ENCODE results near the gene CERS6. TPM values are rescaled to one million over a fixed set of nuclear protein-coding genes. Genes with fewer than 3 reads are reported as not detected.
"Not testable (repeated sequence)": the region's sequence is repeated elsewhere in the genome, so short reads cannot be mapped to it uniquely, and the experiment has no call there.

The CERS6 gene
- total RNA-seq, 1 donor from 2014 or later = 21.8 TPM

DNA sequence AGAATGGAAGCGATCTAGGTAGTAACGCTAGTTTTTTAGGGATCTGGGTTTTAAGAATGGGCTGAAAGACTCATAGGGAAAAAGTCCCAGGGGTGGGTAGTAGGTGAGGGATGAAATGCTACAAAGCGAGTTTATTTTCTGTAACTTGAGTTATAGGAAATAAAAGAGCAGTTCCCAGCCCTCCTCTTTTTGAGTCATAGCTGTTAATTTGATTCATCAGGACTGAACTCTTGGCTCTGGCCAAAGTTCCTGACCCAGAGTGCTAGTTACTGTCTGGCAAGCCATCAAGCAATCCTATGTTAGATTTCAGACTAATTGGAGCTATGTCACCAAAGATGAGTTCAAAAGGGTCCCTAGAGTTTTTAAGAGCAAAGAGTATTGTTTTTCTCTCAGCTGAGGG, 328.9 kb downstream of the CERS6 start:
- no peak overlapping the region for H3K27ac ChIP-seq
- H3K4me3 ChIP-seq = no peak overlapping the region
- TF ChIP-seq, protein P1, sequence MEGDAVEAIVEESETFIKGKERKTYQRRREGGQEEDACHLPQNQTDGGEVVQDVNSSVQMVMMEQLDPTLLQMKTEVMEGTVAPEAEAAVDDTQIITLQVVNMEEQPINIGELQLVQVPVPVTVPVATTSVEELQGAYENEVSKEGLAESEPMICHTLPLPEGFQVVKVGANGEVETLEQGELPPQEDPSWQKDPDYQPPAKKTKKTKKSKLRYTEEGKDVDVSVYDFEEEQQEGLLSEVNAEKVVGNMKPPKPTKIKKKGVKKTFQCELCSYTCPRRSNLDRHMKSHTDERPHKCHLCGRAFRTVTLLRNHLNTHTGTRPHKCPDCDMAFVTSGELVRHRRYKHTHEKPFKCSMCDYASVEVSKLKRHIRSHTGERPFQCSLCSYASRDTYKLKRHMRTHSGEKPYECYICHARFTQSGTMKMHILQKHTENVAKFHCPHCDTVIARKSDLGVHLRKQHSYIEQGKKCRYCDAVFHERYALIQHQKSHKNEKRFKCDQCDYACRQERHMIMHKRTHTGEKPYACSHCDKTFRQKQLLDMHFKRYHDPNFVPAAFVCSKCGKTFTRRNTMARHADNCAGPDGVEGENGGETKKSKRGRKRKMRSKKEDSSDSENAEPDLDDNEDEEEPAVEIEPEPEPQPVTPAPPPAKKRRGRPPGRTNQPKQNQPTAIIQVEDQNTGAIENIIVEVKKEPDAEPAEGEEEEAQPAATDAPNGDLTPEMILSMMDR (IDR thresholded peaks at IDR 0.05) = no peak
- DNase-seq = no peak
- H3K4me1 ChIP-seq = peaks cover 15% of the 10 kb centered on the region
- H3K9me3 ChIP-seq = no peaks in the 10 kb centered on the region
- intact Hi-C loops (cut with DNase I) = no loop called here
- ATAC-seq = no peak
- no peaks in the 10 kb centered on the region for H3K27me3 ChIP-seq (ENCODE audit: low read depth)
- H3K36me3 ChIP-seq = no peaks in the 10 kb centered on the region

DNA sequence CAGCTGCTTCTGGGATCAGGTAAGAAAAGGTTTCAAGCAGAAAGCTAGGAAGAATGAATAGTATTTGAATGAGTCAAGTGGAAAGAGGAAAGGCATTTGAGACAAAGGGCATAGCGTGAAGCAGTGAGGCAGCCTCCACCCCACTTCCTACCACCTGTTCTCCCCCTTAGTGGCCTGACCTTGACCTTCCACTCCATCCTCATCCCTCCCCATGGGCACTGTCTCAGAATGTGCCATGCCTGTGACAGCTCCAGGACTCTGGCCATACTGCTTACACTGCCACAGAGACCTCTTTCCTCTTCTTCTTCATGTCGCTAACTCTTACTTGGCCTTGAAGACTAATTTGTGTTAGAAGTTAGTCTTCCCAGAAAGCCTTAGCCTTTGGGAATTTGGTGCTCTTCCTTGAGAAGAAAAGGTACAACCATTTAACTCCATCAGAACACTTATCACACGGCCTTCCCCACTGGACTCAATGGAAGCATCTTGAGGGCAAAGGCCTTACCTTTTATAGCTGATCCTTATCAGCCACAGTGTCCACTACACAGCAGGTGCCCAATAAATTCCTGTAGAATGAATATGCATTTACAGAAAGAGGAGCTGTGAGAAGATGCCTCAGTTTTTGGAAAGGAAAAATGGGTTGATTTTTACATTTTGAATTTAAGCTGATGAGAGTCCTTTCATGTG, 331.2 kb downstream of the CERS6 start:
- Histone ChIP-seq H3K4me3 (no peak overlapping the region), H3K4me1 (no peaks in the 10 kb centered on the region), H3K36me3 (no peaks in the 10 kb centered on the region), H3K9me3 (no peaks in the 10 kb centered on the region), H3K27ac (no peak overlapping the region), H3K27me3 (ENCODE audit: low read depth) (no peaks in the 10 kb centered on the region)
- intact Hi-C loops (cut with DNase I) = no loop called here
- ATAC-seq (no peak), DNase-seq (no peak)
- TF ChIP-seq, protein P1 (IDR thresholded peaks at IDR 0.05) = no peak

DNA sequence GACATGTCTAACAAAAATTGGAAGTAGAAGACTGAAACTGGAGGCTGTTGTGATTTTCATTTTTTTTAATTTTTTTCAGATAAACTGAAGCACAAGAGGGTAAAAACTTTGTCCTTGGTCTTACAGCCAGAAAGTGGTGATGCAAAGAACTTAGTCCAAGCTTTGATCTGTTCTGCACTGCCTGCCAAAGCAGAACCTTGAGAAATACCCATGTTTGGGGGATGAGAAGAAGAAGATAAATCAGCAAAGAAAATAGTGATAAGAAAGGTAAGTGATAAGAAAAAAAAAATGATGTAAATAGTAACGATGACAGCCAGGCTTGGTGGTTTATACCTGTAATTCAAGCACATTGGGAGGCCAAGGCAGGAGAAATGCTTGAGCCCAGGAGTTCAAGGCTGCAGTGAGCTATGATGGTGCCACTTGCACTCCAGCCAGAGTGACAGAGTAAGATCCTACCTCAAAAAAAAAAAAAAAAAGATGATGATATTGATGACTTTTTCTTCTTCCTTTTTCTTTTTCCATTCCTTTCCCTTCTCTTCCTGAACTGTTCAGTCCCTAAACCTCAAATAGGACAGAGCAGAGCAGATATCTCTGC, 331.8 kb downstream of the CERS6 start:
- Histone ChIP-seq H3K9me3 (no peaks in the 10 kb centered on the region), H3K27me3 (ENCODE audit: low read depth) (no peaks in the 10 kb centered on the region), H3K4me1 (no peaks in the 10 kb centered on the region), H3K4me3 (no peak overlapping the region), H3K36me3 (no peaks in the 10 kb centered on the region), H3K27ac (no peak overlapping the region)
- DNase-seq = no peak
- TF ChIP-seq, protein P1 (IDR thresholded peaks at IDR 0.05) = no peak
- intact Hi-C loops (cut with DNase I) = no loop called here
- no peak for ATAC-seq

DNA sequence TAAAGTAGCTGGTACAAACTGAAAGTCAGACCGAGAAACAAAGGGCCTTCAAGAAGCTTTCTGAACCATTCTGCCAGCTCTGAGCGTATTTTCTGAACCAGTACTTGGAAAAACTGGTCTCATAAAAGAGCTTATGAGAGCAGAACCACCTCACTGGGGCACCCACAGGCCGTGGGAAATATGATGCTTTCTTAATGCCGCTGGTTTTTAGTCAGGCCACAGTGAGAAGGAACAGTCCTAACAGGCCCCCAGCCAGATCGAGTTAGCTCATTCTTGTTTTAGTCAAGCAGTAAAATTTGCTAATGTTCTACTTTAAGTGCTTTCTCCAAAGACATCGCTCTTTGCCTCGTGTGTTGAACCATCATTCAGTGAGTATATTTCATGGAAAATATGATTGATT, 333.7 kb downstream of the CERS6 start:
- H3K9me3 ChIP-seq = no peaks in the 10 kb centered on the region
- intact Hi-C loops (cut with DNase I) = no loop called here
- DNase-seq (no peak), ATAC-seq (no peak)
- H3K4me1 ChIP-seq = no peaks in the 10 kb centered on the region
- H3K4me3 ChIP-seq = no peak overlapping the region
- H3K27me3 ChIP-seq (ENCODE audit: low read depth) = no peaks in the 10 kb centered on the region
- H3K27ac ChIP-seq = no peak overlapping the region
- no peaks in the 10 kb centered on the region for H3K36me3 ChIP-seq
- TF ChIP-seq, protein P1 (IDR thresholded peaks at IDR 0.05) = no peak

DNA sequence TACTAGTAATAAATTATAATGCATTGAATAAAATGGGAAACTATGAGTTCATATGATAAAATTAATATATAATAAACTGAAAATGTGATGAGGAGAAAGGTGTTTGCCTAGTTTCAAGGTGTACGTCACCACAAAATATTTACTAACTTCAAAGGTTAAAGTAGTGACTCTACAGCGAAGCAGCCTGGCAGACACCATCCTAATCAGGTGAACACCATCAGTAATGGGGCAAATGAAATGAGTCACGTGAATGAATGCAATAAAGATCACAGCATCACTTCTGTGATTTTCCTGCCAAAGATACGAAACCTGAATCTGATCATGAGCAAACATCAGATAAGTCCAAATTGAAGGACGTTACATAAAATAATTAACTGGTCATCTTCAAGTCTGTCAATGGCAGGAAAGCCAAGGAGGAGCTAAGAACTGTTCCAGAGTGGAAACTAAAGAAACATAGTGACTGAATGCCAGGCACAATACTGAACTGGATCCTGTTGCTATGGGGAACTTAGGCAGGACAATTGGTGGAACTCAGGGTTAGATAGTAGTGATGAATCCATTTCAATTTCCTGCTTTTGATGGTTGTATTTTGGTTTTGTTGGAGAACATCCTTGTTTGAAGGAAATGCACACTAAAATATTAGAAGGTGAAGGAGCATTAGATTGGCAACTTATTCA, 334.3 kb downstream of the CERS6 start:
- intact Hi-C loops (cut with DNase I) = no loop called here
- H3K4me3 ChIP-seq = no peak overlapping the region
- H3K27me3 ChIP-seq (ENCODE audit: low read depth) = no peaks in the 10 kb centered on the region
- peak in 1 of 2 donors; percentile 55 for ATAC-seq
- no peaks in the 10 kb centered on the region for H3K9me3 ChIP-seq
- H3K4me1 ChIP-seq = no peaks in the 10 kb centered on the region
- no peaks in the 10 kb centered on the region for H3K36me3 ChIP-seq
- TF ChIP-seq, protein P1 (IDR thresholded peaks at IDR 0.05) = no peak
- H3K27ac ChIP-seq = no peak overlapping the region
- DNase-seq = no peak

DNA sequence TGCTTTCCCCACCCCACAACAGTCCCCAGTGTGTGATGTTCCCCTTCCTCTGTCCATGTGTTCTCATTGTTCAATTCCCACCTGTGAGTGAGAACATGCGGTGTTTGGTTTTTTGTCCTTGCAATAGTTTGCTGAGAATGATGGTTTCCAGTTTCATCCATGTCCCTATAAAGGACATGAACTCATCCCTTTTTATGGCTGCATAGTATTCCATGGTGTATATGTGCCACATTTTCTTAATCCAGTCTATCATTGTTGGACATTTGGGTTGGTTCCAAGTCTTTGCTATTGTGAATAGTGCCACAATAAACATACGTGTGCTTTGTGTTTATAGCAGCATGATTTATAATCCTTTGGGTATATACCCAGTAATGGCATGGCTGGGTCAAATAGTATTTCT, 335.1 kb downstream of the CERS6 start:
- DNase-seq; H3K4me3 ChIP-seq; H3K4me1 ChIP-seq; H3K27ac ChIP-seq; intact Hi-C loops (cut with DNase I); ATAC-seq; H3K36me3 ChIP-seq; H3K27me3 ChIP-seq (ENCODE audit: low read depth); H3K9me3 ChIP-seq: not testable (repeated sequence)
